GM19395 (cell line): Measurements from ENCODE around the gene SMARCAL1.
"Not testable (repeated sequence)": the region's sequence is repeated elsewhere in the genome, so short reads cannot be mapped to it uniquely, and the experiment has no call there.

Experiments
- ATAC-seq: cut with Tn5 transposase; IDR thresholded peaks from one replicate; pipeline ENCODE4 v1.9.1; 2021; ENCODE audit warnings: mild to moderate bottlenecking, moderate library complexity; ENCODE audit not compliant: unreplicated experiment

SMARCAL1 gene

GRCh38 chr2:216412022-216412999, at the start of gene SMARCAL1:
Gene SMARCAL1, plus strand, starts transcription at chr2:216412484. Its CDS starts 2,221 bp downstream, at chr2:216414705.
- peak; percentile 93 for ATAC-seq

- no peak for ATAC-seq
These were observed 49.6 kb upstream of the SMARCAL1 start for GRCh38 chr2:216362730-216363129.

GRCh38 chr2:216363221-216363620, 49.1 kb upstream of the SMARCAL1 start:
- no peak for ATAC-seq

GRCh38 chr2:216365518-216365917, 46.8 kb upstream of the SMARCAL1 start:
- ATAC-seq, result no peak

- no peak for ATAC-seq
These were observed 45.4 kb upstream of the SMARCAL1 start for GRCh38 chr2:216366777-216367471.

- ATAC-seq, result no peak
These were observed 42.5 kb upstream of the SMARCAL1 start for GRCh38 chr2:216369821-216370220.

GRCh38 chr2:216370961-216371712, 41.1 kb upstream of the SMARCAL1 start:
- ATAC-seq, result no peak

- ATAC-seq, result no peak
These were observed 40.3 kb upstream of the SMARCAL1 start, which contains the start of gene MARCHF4 for GRCh38 chr2:216371721-216372702. Gene MARCHF4, minus strand, starts transcription at chr2:216372483. Its CDS starts 2,223 bp downstream, at chr2:216370260.

GRCh38 chr2:216372761-216373291, 39.5 kb upstream of the SMARCAL1 start:
- no peak for ATAC-seq

GRCh38 chr2:216373896-216374295, 38.4 kb upstream of the SMARCAL1 start:
- no peak for ATAC-seq

GRCh38 chr2:216375286-216375685, 37.0 kb upstream of the SMARCAL1 start:
- ATAC-seq, result no peak

- no peak for ATAC-seq
These were observed 32.3 kb upstream of the SMARCAL1 start for GRCh38 chr2:216379977-216380376.

GRCh38 chr2:216384409-216384808, 27.9 kb upstream of the SMARCAL1 start:
- not testable (repeated sequence) for ATAC-seq

GRCh38 chr2:216385478-216385877, 26.8 kb upstream of the SMARCAL1 start:
- no peak for ATAC-seq

GRCh38 chr2:216387262-216387661, 25.0 kb upstream of the SMARCAL1 start:
- no peak for ATAC-seq

GRCh38 chr2:216388046-216388884, 24.0 kb upstream of the SMARCAL1 start:
- ATAC-seq, result peak; percentile 68

- no peak for ATAC-seq
These were observed 22.7 kb upstream of the SMARCAL1 start for GRCh38 chr2:216389570-216389969.

GRCh38 chr2:216391401-216391800, 20.9 kb upstream of the SMARCAL1 start:
- no peak for ATAC-seq
